ENCODE measurements around the gene FIZ1. TPM values are rescaled to one million over a fixed set of nuclear protein-coding genes. Genes with fewer than 3 reads are reported as not detected.

The FIZ1 gene
- total and polyA plus RNA-seq, 2 of the 4 experiments (the other 2 are of a cell fraction): 1.3 to 5.9 TPM

DNA sequence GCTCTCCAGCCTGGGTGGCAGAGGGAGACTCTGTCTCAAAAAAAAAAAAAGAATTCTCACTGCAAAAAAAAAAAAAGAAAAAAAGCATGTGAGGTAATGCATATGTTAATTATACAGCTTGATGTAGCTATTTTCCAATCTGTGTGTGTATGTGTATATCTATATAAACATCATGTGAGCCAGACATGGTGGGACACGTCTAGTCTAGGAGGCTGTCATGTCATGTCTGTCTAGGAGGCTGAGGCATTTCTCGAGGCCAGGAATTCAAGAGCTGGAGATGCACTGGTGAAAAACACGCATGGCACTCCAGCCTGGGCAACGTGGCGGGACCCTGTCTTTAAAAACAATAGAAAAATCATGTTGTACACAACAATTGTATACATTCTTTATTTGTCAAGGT lies 47.1 kb downstream of the FIZ1 start:
- no TSS peak for BruUV-seq (replicated peaks)
- Histone ChIP-seq H2BK15ac (ENCODE audit: low read depth, low read length) (peak overlapping the region; percentile 86; the same call in 2 of the 3 replicates), H3K27me3 (ENCODE audit: control insufficient read depth, insufficient read depth, low read length) (no peaks in the 10 kb centered on the region), H3K14ac (replicated peaks; ENCODE audit: low read depth, low read length) (peak overlapping the region; percentile 47; the same call in 1 of the 2 replicates), H3K56ac (ENCODE audit: extremely low read depth, insufficient read depth, low read length) (no peak overlapping the region), H3K23ac (ENCODE audit: low read depth, low read length) (no peak overlapping the region), H4K8ac (ENCODE audit: low read depth in 2 of 2, low read length in 2 of 2) (peak overlapping the region in 1 of 2 experiments; percentile 48; a peak in 2 of 4 replicates), H3K4me2 (ENCODE audit: low read depth, low read length) (no peak overlapping the region), H3K36me3 (ENCODE audit: control insufficient read depth, insufficient read depth, low read length) (no peaks in the 10 kb centered on the region), H4K91ac (ENCODE audit: insufficient read depth, low read depth, low read length) (peak overlapping the region; percentile 48), H4K5ac (ENCODE audit: low read depth, low read length) (no peak overlapping the region), H3K4me1 (ENCODE audit: control insufficient read depth, insufficient read depth, low read length) (peaks cover 22% of the 10 kb centered on the region), H2AK5ac (ENCODE audit: low read depth, low read length) (peak overlapping the region; percentile 29; the same call in 1 of the 2 replicates), H2AK9ac (replicated peaks; ENCODE audit: low read depth, low read length, poor library complexity) (no peak overlapping the region), H2BK20ac (ENCODE audit: low read depth, low read length) (peak overlapping the region; percentile 75; the same call in 1 of the 2 replicates), H2BK5ac (ENCODE audit: low read depth, low read length, poor library complexity, severe bottlenecking) (peak overlapping the region; percentile 17), H2AFZ (replicated peaks; ENCODE audit: low read length, poor library complexity) (no peak overlapping the region), H3K9me3 (ENCODE audit: control insufficient read depth, insufficient read depth, low read length) (no peaks in the 10 kb centered on the region), H3K18ac (ENCODE audit: low read depth, low read length) (no peak overlapping the region; the same call in 1 of the 2 replicates), H3K27ac (ENCODE audit: insufficient read depth, low read length) (0 out of 2 replicates have a peak overlapping the region, but pooled peaks have one; percentile 31), H4K20me1 (ENCODE audit: insufficient read depth, low read length) (no peaks in the 10 kb centered on the region), H3K79me1 (ENCODE audit: low read depth in 1 of 2, low read length in 2 of 2) (no peaks in the 10 kb centered on the region; a peak in 1 of 4 replicates), H2BK120ac (ENCODE audit: low read depth, low read length) (peak overlapping the region; percentile 72; the same call in 1 of the 2 replicates), H3K9ac (ENCODE audit: low read depth, low read length) (no peak overlapping the region), H3K4ac (ENCODE audit: low read depth, low read length) (peak overlapping the region; percentile 70; the same call in 1 of the 2 replicates), H3K4me3 (ENCODE audit: insufficient read depth, low read depth, low read length) (no peak overlapping the region), H3K9me1 (ENCODE audit: insufficient read depth, low read length) (peaks cover 9% of the 10 kb centered on the region)
- no peak for TF ChIP-seq RCOR1 (IDR thresholded peaks at IDR 0.05; ENCODE audit: insufficient replicate concordance, low read length)
- TF ChIP-seq MAZ (IDR thresholded peaks at IDR 0.05; ENCODE audit: borderline replicate concordance, low read depth, low read length): no peak
- no peak for TF ChIP-seq RFX5 (IDR thresholded peaks at IDR 0.05; ENCODE audit: low read depth, low read length)
- no peak for ATAC-seq (ENCODE audit: low read depth)
- CTCF ChIA-PET: no interaction called here
- in situ Hi-C loops (cut with MboI; ENCODE audit: low sequenced_read_pairs): no loop called here
- DNase-seq: no peak
- dilution Hi-C loops (cut with HindIII; ENCODE audit: low sequenced_read_pairs, unreplicated experiment): no loop called here
- intact Hi-C loops (cut with micrococcal nuclease): loop anchor here (2.0 kb wide), 1 partner anchor 29 kb away; the partner anchor contains the start of gene ZNF579
- no CpG with 5 or more reads among the region's 5 CpGs for WGBS, 2 experiments (ENCODE audit: extremely low coverage in 2 of 2, insufficient read length in 1 of 2)
- POLR2A ChIA-PET (ENCODE audit: unreplicated experiment): interaction anchor here (1.1 kb wide), 1 partner anchor 72 kb away, joined by 3 read pairs; the partner anchor contains the start of gene ZNF784
